HG02938 (cell line): Measurements from ENCODE around the gene ILDR2.

Source experiments
- ATAC-seq: cut with Tn5 transposase; IDR thresholded peaks from one replicate; pipeline ENCODE4 v1.9.1; 2021; ENCODE audit warnings: mild to moderate bottlenecking, moderate library complexity; ENCODE audit not compliant: unreplicated experiment

Gene ILDR2

DNA sequence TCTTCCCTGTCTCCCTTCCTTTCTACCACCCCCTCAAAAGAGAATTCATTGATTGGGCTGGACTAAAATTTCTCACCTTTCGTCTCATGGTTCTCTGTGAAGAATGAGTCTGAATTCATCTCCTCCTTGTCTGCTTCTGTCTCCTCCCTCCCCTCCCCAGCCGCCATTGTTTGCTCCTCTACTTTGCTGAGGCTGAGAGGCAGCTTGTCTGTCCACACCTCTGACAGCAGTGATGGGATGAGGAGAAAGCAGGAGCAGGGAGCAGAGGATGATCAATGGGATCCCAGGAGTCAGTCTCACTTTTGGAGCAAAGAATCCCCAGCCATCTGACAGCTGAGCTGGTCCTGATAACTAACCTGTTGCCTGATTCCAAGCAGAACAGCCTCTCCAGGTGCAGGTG lies 2.5 kb downstream of the ILDR2 start:
- no peak for ATAC-seq

DNA sequence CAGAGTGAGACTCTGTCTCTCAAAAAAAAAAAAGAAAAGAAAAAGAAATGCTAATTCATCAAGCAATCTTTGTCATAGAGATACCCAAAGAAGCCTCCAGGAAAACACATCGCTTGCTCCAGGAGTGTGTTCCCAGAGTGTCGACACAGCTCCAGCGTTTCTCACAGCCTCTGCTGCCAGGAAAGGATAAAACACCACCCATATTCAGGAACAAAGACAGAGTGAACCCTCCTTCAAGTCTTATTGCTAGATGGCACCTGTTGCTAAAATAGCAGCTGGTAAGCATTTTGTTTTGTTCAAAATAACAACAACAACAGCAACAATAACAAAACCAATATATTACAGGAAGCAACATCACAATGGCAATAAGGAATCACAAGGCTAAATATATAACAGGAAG lies 3.1 kb downstream of the ILDR2 start:
- ATAC-seq = no peak

DNA sequence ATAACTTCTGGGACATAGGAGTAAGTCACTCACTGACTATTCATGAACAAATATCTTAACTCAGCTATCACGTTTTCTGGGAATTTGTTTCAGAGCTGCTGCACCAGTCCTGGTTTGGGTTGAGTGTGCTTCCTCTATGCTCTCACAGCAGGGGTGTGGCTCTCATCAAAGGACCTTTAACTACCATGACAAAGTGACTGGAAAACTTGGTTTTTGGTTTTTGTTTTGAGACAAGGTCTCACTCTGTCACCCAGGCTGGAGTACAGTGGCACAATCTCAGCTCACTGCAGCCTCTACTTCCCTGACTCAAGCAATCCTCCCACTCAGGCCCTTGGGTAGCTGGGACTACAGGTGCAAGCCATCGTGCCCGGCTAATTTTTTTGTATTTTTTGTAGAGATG lies 4.1 kb downstream of the ILDR2 start:
- no peak for ATAC-seq

DNA sequence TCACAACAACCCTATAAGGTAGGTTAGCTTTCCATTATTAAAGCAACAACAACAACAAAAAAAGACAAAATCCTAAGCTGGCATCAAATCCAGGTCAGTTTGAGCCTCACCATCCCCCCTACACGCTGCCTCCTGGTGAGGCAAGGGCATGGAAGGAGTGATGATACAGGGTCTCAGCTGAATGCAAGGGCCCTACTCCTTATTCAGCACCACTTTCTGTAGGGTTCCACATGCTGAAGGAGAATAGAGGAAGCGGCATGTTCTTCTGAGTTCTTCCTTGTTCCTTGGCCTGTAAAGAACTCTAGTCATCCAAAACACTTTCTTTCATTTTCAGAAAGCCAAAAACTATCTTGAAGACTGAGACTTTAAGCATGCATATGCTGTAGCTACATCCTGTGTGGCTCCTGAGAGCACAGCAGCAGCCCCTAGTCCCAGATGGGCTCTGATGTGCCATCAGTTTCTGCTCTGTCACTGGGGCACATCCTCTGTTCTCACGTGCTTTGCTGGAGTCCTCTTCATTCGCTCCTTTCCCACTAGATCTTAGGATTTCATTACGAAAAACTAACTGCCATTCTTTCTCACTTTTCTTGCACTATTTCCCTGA lies 6.2 kb downstream of the ILDR2 start:
- peak; percentile 89 for ATAC-seq

DNA sequence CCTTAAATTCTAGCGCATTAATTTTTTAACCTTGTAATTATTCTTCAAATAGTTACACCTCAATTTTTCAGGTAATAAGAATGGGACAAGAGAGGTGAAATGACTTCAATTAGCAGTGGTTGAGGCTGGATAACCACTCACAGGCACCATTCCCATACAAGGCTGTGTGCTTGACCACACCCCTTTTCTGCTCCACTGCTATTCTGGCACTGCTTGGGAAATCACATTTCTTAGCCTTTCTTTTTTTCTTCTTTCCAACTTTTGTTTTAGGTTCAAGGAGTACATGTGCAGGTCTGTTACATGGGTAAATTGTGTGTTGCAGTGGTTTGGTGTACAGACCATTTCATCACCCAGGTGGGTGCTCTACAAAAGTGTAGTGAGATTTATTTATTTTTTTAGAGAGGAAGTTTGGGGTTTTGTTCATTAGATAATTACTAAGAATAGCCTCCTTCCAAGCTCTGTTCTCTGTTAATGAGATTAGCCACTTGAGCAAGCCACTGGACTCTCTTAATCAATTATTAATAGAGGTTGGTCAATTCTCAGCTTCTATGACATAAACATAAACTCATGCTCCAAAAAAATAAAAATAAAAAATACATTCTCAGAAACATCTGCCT lies 14.4 kb downstream of the ILDR2 start:
- peak; percentile 64 for ATAC-seq

DNA sequence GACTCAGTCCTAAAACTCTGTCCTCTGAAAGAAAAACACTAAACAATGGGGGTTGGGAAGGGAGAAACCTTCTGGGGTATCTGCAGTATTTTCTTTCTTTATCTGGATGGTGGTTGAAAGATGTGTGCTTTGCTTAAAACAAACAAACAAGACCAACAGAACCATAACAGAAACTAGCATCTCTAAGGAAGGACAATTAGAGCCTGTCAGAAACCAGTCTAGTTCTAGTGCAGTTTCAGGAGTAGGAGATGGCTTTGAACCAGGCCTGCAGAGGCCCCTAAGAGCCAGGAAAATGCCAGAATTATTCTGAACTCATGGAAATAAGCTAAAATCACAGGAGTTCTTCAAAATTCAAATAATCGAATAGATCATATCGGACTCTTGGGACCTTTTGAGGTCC lies 18.5 kb downstream of the ILDR2 start:
- ATAC-seq = no peak

DNA sequence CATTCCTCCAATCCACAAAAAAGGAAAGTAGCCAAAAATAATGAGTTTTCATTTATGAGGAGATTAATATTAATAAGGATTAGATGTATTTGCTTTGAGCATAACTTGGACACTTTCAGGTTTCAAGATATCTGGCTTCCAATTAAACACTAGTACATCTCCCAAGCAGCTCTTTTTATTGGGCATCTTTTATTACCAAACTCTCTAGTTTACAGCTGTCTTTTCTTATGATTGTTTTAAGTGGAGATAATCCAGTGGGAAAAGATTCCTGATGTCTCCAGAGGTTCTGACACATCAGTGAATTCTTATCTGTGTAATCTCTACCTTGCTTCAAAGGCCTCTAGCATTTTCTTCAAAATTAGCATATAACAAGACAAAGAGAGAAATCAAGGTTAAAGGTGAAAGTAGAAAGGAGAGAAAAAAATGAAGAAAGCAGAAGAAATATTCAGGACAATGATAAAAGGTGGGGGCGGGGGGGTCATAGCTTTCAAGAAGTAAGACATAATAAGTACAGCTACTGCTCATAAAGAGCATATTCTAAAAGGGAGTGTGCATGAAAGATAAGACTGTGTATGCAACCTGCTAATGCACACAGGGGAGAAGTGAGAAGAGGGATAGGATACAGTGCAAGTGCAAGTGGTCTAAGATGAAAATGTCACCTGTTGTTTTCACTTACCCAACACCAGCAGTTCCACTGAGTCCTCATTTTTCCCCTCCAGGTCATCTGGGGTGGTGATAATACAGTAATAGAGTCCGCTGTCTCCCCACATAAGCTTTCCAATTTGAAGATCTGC lies 19.1 kb downstream of the ILDR2 start:
- ATAC-seq = no peak

DNA sequence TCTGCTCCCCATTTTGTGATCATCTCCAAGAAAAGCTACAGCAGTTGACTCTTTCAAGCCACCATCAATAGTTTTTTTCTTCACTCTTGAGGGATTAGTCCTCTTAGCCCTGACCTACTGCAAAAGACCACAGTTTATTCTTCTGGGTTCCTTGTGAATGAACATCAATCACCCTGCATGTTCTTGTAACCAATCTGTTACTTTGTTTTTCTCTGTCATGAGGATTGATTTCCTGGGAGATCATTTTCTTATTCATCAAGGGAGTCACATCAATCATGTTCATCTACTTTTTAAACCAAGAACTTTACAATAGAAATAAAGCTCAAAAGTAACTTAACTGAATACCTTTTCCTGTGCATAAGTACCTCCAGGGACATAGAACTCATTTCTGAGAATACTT lies 21.8 kb downstream of the ILDR2 start:
- no peak for ATAC-seq

DNA sequence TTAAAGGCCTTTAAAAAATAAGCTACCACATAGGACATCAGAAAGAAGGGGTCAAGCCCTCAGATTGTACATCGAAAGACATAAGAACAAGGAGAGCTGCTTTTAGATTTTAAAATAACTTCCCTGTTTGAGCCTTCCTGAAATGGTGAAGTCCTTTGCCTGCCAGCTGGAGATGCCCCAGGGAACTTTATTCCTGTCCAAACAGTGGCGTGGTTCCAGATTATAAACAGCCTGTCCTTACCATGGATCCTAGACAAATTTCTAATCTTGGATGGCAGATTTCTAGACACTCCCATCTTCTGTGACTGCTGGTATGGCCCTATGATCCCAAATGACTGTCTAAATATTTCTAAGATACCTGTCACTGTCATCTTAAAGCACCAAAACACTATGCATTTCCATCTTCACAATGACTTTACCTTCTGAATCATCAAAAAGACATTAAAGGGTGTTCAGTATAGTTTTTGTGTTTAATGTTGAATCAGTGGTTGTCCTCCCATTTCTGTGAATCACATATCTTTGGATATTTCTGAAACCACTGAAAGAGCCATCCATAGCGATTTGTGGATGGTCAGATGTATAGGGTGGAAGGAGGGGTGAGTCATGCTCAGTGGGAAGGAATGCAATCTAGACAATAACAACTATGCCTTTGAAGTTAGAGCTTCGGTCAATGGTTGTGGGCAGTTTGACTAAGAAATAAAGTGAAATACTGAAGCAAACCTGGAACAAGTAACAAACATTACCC lies 23.2 kb downstream of the ILDR2 start:
- no peak for ATAC-seq

DNA sequence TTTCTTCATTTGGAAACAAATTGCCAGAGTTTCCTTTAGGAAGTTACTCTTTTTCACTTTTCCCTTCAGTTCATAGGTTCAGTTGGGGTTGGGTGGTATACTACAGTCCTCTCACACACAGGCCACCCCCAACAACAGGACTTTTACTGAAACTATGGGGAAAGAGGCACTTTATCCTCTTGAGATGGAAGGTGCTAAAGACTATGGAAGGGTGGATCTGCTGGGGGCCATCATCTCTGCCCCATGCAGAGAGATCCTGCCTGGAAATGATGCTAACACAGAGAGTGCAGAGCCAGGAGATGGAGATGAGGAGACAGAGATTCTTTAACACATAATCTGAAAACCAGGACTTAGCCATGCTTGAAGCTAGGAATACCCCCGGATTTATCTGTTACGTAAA lies 24.3 kb downstream of the ILDR2 start:
- no peak for ATAC-seq

DNA sequence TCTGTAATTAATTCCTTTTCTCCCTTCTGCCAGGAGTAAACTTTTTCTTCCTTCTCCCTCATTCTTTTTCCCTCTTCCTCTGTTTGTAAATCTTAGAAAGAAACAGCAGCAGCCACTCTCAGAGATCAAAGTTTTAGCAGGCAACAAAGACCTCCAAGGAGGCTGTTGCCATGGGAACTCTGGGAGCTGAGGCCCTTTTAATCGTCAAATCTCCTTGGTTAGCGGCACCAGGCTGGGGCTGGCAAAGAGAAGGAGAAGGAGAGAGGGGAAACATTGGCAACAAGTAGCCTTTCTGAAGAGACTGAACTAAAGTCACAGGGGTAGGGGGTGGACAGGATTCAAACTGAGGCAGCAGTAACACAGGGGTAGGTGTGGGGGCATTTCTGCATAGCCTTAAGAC lies 25.2 kb downstream of the ILDR2 start:
- no peak for ATAC-seq

DNA sequence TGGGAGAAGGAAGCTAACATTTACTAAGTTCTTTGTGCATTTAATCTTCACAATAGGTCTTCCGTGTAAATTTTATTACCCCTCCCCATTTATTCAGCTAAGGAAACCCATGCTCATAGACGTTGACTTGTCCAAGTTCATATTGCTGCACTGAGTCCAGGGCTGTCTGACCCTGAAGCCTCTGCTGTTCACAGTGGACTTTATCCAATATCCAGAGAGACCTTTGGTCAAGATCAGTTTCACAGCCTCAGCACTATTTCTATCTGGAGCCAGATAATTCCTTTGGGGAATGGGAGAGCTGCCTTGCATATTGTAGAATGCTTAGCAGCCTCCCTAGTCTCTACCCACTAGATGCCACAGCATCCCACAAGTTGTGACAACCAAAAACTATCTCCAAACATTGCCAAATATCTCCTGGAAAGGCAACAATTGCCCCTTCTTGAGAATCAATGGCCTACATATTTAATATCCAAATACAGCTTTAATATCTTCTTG lies 26.4 kb downstream of the ILDR2 start:
- no peak for ATAC-seq

DNA sequence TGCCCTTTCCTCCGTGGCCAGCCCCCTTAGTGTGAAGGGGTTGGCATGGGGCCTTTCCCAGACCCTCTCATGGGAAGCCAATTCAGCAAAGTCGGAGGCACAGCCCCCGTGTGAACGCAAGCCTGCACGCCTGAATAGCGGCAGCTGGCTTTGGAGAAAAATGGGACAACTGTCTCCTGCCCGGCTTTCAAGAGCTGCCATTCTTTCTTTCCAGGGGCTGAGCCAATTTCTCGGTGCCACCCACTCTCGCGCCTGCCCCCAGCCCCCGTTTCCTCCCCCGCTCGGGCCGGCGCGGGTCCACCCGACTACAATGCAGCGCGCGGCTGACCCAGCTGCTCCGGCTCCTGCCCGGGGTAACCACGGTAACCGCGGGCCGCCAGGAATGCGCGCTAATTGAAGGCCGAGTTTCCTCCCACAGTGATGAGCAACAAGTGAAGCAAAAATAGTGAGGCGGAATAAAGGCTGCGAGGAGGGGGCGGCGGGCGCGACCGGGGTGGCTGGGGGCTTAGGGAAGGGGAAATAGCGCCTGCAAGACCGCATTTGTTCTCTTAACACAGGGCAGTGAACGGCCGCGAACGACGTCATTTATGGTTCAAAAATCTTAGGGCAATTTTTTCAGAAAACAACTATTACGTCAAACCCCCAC lies 27.8 kb downstream of the ILDR2 start:
- no peak for ATAC-seq

DNA sequence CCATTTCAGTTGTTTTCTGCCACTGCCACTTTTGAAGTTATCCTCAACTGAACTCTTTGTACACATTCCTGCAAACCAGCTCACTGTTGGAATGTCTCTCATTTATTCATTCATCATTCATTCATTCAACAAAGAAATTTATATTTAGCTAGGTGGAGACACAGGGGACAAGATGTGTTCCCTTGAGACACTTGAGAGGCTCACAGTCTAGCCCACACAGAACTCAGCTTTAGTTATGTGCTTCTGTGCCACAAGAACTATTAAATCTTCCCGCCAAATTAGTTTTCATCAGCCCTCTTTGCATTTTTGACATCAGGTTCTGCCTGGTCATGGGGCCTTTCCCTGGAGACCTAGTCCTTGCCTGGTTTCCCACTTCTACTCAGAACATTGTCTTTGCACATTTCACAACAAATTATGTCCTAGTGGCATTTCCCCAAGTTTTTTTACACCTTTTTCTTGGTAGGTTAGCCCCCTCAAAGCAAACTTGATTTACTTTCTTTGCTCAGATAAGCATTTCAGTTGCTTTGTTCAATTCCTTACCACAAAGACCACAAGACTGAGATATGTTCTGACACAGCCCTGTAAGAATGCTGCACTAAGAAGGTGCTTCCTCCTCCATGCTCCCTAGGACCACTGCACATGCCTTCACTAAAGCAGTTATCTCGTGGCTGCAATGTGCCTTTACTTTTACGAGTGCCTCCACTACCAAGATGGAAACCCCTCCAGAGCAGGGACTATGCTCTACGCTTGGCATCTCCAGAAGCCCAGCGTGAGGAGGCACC lies 31.0 kb downstream of the ILDR2 start:
- no peak for ATAC-seq

DNA sequence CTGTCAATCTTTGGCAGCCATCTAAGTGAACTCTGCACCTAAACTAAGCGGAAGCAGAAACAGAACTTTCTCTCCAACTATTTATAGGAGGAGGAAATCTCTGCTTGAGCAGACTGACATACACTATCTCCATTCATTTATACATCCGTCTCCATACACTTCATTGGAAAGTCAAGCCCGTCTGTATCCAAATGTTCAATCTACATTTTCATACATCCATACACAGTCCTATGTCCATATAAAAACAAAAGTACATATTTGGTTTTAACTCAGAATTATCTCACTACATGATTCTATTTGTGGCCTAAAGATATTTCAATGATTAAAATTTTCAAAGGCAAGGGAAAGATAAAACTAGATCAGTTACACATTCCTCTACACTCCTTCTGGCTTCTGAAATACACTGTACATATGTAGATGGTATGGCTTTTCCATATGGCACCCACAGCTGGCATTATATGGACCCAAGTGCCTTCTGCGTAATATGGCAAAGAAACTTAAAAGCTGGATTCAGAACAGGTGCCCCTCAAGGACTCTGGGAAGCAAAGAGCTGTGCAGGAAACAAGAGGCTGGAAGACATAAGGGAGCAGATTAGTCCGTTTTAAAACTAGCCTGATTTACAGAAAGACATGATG lies 35.5 kb downstream of the ILDR2 start:
- ATAC-seq = no peak

DNA sequence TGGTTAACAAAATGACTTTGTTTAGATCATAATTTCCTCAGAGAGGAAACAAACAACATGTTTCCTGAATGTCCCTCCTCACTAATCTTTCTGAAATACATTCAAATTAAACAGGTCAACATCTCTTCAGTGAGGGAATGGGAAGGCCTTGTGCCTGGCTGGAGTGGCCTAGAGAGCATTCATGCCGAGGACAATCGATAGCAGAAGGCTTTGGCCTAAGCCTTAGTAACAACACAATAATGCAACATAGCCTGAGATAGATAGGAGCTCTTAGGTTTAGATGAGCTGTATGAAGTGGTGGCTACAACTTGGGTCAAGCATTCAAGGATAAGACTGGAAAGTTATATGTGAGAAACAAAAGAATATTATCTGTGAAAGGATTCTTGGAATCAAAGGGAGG lies 37.4 kb downstream of the ILDR2 start:
- ATAC-seq = no peak

DNA sequence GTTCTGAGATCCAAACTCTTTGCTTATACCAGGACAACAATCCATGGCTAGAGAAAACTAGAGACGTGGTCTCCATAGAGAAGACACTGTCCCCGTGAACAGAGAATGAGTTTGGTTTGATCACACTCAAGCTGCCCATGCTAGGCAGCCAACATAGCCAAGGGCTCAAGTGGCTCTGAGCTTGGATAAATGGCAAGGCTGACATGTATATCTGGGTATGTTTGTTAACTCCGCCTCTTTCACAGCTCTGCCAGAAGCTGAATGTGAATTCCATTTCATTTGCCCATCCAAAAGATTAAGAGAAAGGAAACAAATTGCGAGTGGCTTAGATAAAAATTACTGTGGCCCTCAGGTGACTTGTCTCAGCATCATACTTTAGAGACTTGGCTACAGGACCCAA lies 38.0 kb downstream of the ILDR2 start:
- no peak for ATAC-seq

DNA sequence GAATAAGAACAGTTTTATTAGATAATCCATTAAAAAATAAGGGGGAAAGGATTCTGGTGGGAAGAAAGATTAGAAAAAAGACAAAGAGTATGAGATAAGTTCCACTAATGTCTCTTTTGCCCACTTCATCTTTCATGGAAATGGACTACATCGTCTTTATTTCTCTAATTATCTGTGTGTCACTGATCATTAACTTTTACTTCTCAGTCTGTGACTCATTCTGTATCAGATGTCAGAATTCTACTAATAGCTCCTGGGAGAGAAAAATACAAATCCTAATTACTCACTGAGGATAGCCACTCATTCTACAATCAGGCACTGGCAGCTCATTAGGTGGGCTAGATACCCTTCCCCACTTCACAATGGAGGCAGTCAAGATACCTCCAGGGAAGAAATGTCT lies 41.7 kb downstream of the ILDR2 start:
- ATAC-seq = peak; percentile 71

DNA sequence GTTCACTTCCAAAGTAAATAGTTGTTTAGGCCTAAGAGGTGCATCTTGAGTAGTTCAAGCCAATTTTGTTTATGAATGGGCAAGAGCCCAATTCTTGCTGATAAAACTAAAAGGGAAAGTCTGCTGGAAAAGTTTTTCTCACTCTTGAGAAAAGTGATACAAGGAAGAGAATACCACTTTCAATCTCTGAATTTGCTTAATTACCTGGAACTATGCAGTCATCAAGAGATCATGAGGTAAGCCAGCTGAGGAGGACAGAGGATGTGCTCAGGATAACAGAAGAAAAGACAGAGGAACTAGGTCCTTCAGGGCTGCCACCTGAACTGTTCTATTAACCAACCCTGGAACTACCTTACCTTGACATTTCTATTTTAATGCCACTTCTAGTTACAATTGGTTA lies 42.2 kb downstream of the ILDR2 start:
- no peak for ATAC-seq

DNA sequence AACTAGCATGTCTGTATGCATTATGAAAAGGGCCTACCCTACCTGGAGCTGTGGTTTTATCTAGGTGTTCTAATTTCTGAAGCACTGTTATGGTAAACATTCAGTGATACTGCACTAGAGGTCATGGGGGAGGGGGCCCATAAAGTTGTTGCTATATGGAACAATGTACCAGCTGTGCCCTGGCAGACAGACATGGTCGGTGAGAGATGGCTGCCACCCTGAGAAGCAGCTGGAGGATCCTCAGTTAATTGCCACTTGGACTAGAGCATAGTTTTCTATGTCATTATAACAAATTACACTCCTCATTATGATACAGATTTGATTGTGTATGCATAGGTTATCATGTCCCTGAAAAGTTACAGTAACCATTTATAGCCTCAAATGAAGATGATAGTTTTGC lies 45.4 kb downstream of the ILDR2 start:
- ATAC-seq = no peak
